Cardiac muscle cell (in vitro differentiated cells and primary cell): ENCODE measurements around the gene VSTM4. TPM values are rescaled to one million over a fixed set of nuclear protein-coding genes. Genes with fewer than 3 reads are reported as not detected.

Experiments
- DNase-seq, 2 donors: peaks; one replicate each; pipeline versions ENCODE4 v3.0.0 to v3.0.0-alpha.2; 2010 to 2017; ENCODE audit warnings: low read depth in 1 of 2, low spot score in 1 of 2
- H3K27ac ChIP-seq: fragments of 200-600 bp; sonication (generic); 2 replicates; pipeline ENCODE4 v1.5.1; 2016
- H3K27me3 ChIP-seq: fragments of 200-600 bp; sonication (generic); 2 replicates; pipeline ENCODE4 v1.6.0; 2016; ENCODE audit warnings: control low read depth
- H3K36me3 ChIP-seq: fragments of 200-600 bp; sonication (generic); 2 replicates; pipeline ENCODE4 v1.5.1; 2016; ENCODE audit warnings: control low read depth
- H3K4me1 ChIP-seq: fragments of 200-600 bp; sonication (generic); 2 replicates; pipeline ENCODE4 v1.8.1; 2017; ENCODE audit warnings: low read depth, mild to moderate bottlenecking, mixed run types
- H3K4me3 ChIP-seq: fragments of 200-600 bp; sonication (generic); 2 replicates; pipeline ENCODE4 v1.5.1; 2016; ENCODE audit warnings: mild to moderate bottlenecking
- H3K9me3 ChIP-seq: fragments of 200-600 bp; sonication (generic); 2 replicates; pipeline ENCODE4 v1.5.1; 2017; ENCODE audit warnings: low read depth, mild to moderate bottlenecking, control low read depth
- CTCF ChIP-seq: IDR thresholded peaks from 2 replicates; pipeline ENCODE4 v1.5.1; 2012; ENCODE audit warnings: low read depth, mild to moderate bottlenecking, low read length
- polyA plus RNA-seq: library from polyadenylated mRNA; unstranded; fragments of >200 nt; fragmentation: Nextera tagmentation; extraction: Ambion mirVana; gene quantifications from 2 replicates; pipeline ENCODE4 v1.2.1, GENCODE V29; 2016
- total RNA-seq: library from RNA; depleted of rRNA; stranded (reverse); fragments of >200 nt; gene quantifications from 2 replicates; pipeline ENCODE4 v1.2.3, GENCODE V29; 2016

The VSTM4 gene
- total and polyA plus RNA-seq, 2 experiments from 2014 or later: 3.6 to 6.0 TPM

GRCh38 chr10:49151481-49151880 is 36.2 kb upstream of the VSTM4 start:
- no peaks in the 10 kb centered on the region for H3K36me3 ChIP-seq
- H3K4me1 ChIP-seq: no peaks in the 10 kb centered on the region
- no peaks in the 10 kb centered on the region for H3K27me3 ChIP-seq
- no peaks in the 10 kb centered on the region for H3K9me3 ChIP-seq
- no peak overlapping the region for H3K4me3 ChIP-seq
- TF ChIP-seq CTCF: no peak
- no peak for DNase-seq
- no peak overlapping the region for H3K27ac ChIP-seq

DNA sequence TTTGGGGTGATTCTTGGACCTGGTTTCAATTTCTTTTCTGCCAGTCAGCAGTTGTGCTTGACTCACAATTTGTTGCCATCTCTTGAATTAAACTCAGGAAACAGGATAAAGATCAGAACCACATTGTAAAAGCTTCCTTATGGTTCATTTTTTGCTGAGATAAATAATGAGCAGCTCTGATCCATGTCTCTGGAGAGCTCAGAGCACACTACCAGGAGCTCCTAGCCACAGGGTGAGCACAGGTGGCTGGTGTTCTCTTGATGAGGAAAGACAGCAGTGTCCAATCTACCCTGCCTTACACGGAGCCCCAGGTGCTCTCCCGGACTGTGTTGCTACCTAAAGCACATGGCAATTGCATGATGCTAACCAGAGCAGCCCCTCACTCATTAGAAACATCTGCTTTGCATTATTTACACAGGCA is 35.7 kb upstream of the VSTM4 start:
- H3K36me3 ChIP-seq: no peaks in the 10 kb centered on the region
- no peak for DNase-seq
- no peak overlapping the region for H3K4me3 ChIP-seq
- TF ChIP-seq CTCF: no peak
- no peak overlapping the region for H3K27ac ChIP-seq
- H3K27me3 ChIP-seq: no peaks in the 10 kb centered on the region
- H3K4me1 ChIP-seq: no peaks in the 10 kb centered on the region
- H3K9me3 ChIP-seq: no peaks in the 10 kb centered on the region

- H3K4me3 ChIP-seq: no peak overlapping the region
- no peaks in the 10 kb centered on the region for H3K9me3 ChIP-seq
- no peaks in the 10 kb centered on the region for H3K4me1 ChIP-seq
- no peaks in the 10 kb centered on the region for H3K27me3 ChIP-seq
- DNase-seq: no peak
- H3K36me3 ChIP-seq: no peaks in the 10 kb centered on the region
- H3K27ac ChIP-seq: no peak overlapping the region
- TF ChIP-seq CTCF: no peak
Observed at GRCh38 chr10:49150426-49150825, 35.1 kb upstream of the VSTM4 start.

DNA sequence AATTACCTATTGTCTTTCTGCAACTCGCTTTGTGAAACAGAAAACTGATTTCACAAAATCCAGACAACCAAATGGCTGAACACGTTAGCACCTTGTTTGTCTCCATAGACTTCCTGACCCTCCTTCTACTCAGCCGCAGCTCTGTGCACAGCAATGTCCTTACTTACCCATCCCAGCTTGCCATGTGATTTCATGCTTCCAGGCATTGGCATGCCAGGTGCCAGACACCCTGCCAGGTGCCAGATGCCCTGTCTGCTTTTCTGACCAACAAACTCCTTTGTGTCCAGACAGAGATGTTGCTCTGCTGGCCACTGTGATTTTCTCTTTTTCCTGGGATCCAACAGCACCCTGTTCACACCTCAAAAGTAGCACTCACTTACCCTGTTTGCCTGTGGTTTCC is 34.6 kb upstream of the VSTM4 start:
- no peaks in the 10 kb centered on the region for H3K4me1 ChIP-seq
- no peaks in the 10 kb centered on the region for H3K36me3 ChIP-seq
- no peak overlapping the region for H3K27ac ChIP-seq
- DNase-seq: no peak
- H3K9me3 ChIP-seq: no peaks in the 10 kb centered on the region
- TF ChIP-seq CTCF: no peak
- H3K27me3 ChIP-seq: no peaks in the 10 kb centered on the region
- no peak overlapping the region for H3K4me3 ChIP-seq

DNA sequence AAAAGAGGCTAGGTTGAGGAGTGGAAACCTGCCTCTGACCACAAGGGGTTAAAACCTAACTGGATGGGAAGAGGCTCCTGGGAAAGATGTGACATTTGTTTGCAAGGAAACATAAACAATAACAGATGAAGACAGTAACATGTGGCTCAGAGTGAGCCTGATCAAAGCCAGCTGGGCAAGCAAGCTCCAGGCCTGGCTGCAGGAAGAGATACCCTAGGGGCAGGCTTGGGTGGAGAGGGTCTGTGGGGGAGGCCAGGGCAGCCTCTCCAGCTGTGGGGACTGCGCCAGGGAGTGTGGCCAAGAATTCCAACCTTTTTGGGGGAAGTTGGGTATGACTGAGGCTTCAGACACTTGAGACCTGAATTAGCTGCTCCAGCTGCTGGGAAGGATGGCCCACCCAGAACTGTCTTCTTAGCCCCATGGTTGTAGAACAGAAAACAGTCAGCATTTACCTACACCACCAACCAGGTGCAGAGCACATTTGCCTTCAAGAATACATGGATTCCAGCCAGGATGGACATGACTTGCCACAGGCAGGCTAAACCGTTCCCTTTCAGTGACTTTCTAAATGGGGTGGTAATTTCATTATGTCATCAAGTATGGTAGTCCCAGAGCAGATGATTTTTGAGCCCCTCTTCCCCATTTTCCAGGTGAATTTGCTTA is 28.9 kb upstream of the VSTM4 start:
- H3K27ac ChIP-seq: no peak overlapping the region
- no peaks in the 10 kb centered on the region for H3K9me3 ChIP-seq
- no peaks in the 10 kb centered on the region for H3K4me1 ChIP-seq
- no peak for TF ChIP-seq CTCF
- no peak for DNase-seq
- H3K27me3 ChIP-seq: no peaks in the 10 kb centered on the region
- no peaks in the 10 kb centered on the region for H3K36me3 ChIP-seq
- H3K4me3 ChIP-seq: no peak overlapping the region

DNA sequence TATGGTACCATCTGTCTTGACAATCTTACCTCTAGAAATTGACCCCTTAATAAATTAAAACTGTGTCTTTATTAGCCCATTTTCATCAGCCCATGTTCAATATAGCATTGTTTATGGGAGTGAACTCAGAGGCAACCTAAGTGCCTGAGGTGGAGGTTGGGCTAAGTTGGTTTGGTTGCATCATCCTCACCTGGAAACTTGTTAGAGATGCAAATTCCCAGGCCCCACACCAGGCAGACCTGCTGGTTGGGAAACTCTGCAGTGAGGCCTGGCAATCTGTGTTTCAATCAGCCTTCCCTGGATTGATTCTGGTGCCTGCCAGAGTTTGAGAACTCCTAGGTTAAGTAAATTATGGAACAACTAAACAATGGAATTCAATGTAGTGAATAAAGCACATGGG is 27.9 kb upstream of the VSTM4 start:
- no peak for TF ChIP-seq CTCF
- H3K9me3 ChIP-seq: no peaks in the 10 kb centered on the region
- H3K4me1 ChIP-seq: no peaks in the 10 kb centered on the region
- no peak overlapping the region for H3K27ac ChIP-seq
- DNase-seq: no peak
- no peaks in the 10 kb centered on the region for H3K27me3 ChIP-seq
- H3K36me3 ChIP-seq: no peaks in the 10 kb centered on the region
- no peak overlapping the region for H3K4me3 ChIP-seq
